K562 (cell line): ENCODE data around the gene CMSS1. TPM values are rescaled to one million over a fixed set of nuclear protein-coding genes. Genes with fewer than 3 reads are reported as not detected.

Experiments used
- ARID2 ChIP-seq: fragments of 450-650 bp; IDR thresholded peaks from 2 replicates; pipeline ENCODE4 v1.6.1; 2017; ENCODE audit warnings: antibody characterized with exemption, mild to moderate bottlenecking
- BCOR ChIP-seq: fragments of 450-650 bp; IDR thresholded peaks from 2 replicates; pipeline ENCODE4 v1.6.1; 2016
- CREBBP ChIP-seq: IDR thresholded peaks from one replicate; pipeline ENCODE4 v1.6.1; 2012; ENCODE audit warnings: low read depth, mild to moderate bottlenecking, control low read depth, inconsistent platforms, low read length
- DIDO1 ChIP-seq: fragments of 450-650 bp; IDR thresholded peaks from 2 replicates; pipeline ENCODE4 v1.6.1; 2016; ENCODE audit warnings: low read depth, missing biosample characterization, missing genetic modification characterization
- HDAC1 ChIP-seq, 2 experiments: fragments of 450-650 bp; IDR thresholded peaks; 2 replicates each; pipeline ENCODE4 v1.6.1; 2016 to 2017; ENCODE audit warnings: inconsistent platforms in 1 of 2, mild to moderate bottlenecking in 1 of 2, moderate library complexity in 1 of 2
- NFATC3 ChIP-seq: fragments of 450-650 bp; IDR thresholded peaks from 2 replicates; pipeline ENCODE4 v1.6.1; 2017; ENCODE audit warnings: mild to moderate bottlenecking
- PKNOX1 ChIP-seq: fragments of 450-650 bp; IDR thresholded peaks from 2 replicates; pipeline ENCODE4 v1.6.1; 2016
- RCOR1 ChIP-seq, 2 experiments: IDR thresholded peaks; 2 replicates each; pipeline ENCODE4 v1.6.1; 2012; ENCODE audit warnings: low read depth in 2 of 2, low read length in 2 of 2, borderline replicate concordance in 1 of 2, improper control_type of control experiment in 1 of 2
- SMARCA5 ChIP-seq: fragments of 450-650 bp; IDR thresholded peaks from 2 replicates; pipeline ENCODE4 v1.6.1; 2016
- TRIM24 ChIP-seq, 2 experiments: fragments of 450-650 bp; IDR thresholded peaks; 2 replicates each; pipeline ENCODE4 v1.6.1; 2016
- ZFP36 ChIP-seq: fragments of 150-350 bp; IDR thresholded peaks from 2 replicates; pipeline ENCODE4 v1.6.1; 2018; ENCODE audit warnings: low read length, low read depth; ENCODE audit not compliant: partially characterized antibody
- ZFPM2 ChIP-seq: fragments of 250-450 bp; sonication (Bioruptor Pico); IDR thresholded peaks from 2 replicates; pipeline ENCODE4 v1.5.1; 2022; ENCODE audit warnings: mild to moderate bottlenecking
- ZNF217 ChIP-seq: sonication (generic); formaldehyde crosslinking; IDR thresholded peaks from 2 replicates; pipeline ENCODE4 v1.8.0; 2022; ENCODE audit warnings: mild to moderate bottlenecking, missing genetic modification reagents
- polyA plus RNA-seq, 8 experiments: library from polyadenylated mRNA; depleted of rRNA in 4 of 8; stranded (reverse) in 5 of 8; unstranded in 3 of 8; fragments of >200 nt; fragmentation: Nextera tagmentation in 2 of 8; fragmentation: Illumina TruSeq in 1 of 8; extraction: Ambion mirVana in 2 of 8; extraction: Trizol in 1 of 8; gene quantifications; 2 replicates each; pipeline versions ENCODE4 v1.2.1 to v1.2.3, GENCODE V29; 2011 to 2014; ENCODE audit warnings: inconsistent platforms in 1 of 8, missing spikeins in 1 of 8
- total RNA-seq, 7 experiments: library from RNA; depleted of rRNA in 6 of 7; stranded (reverse); fragments of >200 nt in 6 of 7; fragmentation: Illumina TruSeq in 2 of 7; extraction: Trizol in 2 of 7; gene quantifications; 2 replicates each; pipeline versions ENCODE4 v1.2.1 to v1.2.3, GENCODE V29; 2011 to 2021; ENCODE audit warnings: low replicate concordance in 1 of 7
- TF ChIP-seq, protein P1 (sequence below): sonication (generic); formaldehyde crosslinking; IDR thresholded peaks from 2 replicates; pipeline ENCODE4 v1.8.0; 2022; ENCODE audit warnings: mild to moderate bottlenecking, missing genetic modification reagents, borderline replicate concordance

The CMSS1 gene
- total and polyA plus RNA-seq, 9 of the 15 experiments (the other 6 are each of a cell fraction or from before 2014, with no cell fraction given) = 46.9 to 109 (median 72.3) TPM

DNA sequence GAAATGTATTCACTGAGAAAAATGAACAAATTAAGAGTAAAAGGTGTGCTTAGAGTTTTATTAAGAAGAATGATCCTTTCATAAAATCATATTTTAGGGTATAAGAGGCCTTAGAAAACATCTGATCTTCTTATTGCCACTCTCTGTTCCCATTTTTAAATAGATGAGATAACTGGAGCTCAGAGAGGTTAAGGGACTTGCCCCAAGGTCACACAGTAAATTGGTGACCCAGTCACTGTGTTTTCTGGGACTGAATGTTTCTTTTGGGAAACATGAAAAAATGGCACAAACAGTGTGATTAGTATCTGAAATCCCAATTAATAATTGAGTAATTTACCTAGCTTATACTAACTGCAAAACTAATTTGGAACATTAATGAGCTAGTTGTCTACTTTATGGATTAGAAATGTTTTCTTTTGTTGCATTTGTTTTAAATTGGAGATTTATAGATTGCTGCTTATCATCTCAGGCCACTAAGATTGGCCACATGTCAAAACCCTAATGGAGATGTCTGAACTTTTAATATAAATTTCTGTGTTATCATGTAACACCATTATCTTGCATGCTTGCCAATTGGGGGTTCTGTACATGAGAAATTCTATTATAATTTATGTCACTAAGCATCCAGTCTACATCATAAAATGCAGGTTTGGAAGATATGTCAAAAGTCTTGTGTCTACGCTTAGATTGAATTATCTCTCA is 64.9 kb downstream of the CMSS1 start (continued):
- TF ChIP-seq, protein P1, sequence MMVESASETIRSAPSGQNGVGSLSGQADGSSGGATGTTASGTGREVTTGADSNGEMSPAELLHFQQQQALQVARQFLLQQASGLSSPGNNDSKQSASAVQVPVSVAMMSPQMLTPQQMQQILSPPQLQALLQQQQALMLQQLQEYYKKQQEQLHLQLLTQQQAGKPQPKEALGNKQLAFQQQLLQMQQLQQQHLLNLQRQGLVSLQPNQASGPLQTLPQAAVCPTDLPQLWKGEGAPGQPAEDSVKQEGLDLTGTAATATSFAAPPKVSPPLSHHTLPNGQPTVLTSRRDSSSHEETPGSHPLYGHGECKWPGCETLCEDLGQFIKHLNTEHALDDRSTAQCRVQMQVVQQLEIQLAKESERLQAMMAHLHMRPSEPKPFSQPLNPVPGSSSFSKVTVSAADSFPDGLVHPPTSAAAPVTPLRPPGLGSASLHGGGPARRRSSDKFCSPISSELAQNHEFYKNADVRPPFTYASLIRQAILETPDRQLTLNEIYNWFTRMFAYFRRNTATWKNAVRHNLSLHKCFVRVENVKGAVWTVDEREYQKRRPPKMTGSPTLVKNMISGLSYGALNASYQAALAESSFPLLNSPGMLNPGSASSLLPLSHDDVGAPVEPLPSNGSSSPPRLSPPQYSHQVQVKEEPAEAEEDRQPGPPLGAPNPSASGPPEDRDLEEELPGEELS (CRISPR knock-in tag) = no peak
- TF ChIP-seq NFATC3 (no peak), RCOR1 (IDR thresholded peaks at IDR 0.05; ENCODE audit: borderline replicate concordance in 1 of 2, low read depth in 2 of 2, low read length in 2 of 2) (peak in 1 of 2 experiments; percentile 25; a peak in 1 of 4 replicates), ZFPM2 (CRISPR knock-in tag) (no peak), ZFP36 (peak; percentile 76), SMARCA5 (0 out of 2 replicates have a peak, but pooled peaks have one; percentile 23), PKNOX1 (no peak), ARID2 (no peak), HDAC1 (IDR thresholded peaks at IDR 0.05) (no peak), TRIM24 (IDR thresholded peaks at IDR 0.05) (no peak), BCOR (peak; percentile 81), ZNF217 (CRISPR knock-in tag) (no peak), DIDO1 (tag) (no peak), CREBBP (no peak)
